Adrenal gland (tissue), 5 donors: ENCODE measurements around the gene DYNC1LI1.

Experiments used
- POLR2A ChIP-seq, 2 donors: fragments of 450-650 bp; IDR thresholded peaks; one replicate each; pipeline ENCODE4 v1.6.1; 2017; ENCODE audit warnings: antibody characterized with exemption in 2 of 2, mild to moderate bottlenecking in 2 of 2, moderate library complexity in 1 of 2
- TF ChIP-seq, protein P1 (sequence below), 6 experiments: fragments of 450-650 bp in 4 of 6; fragments of 200-600 bp in 2 of 6; sonication (generic) in 1 of 6; IDR thresholded peaks; 1 replicate in 5 of 6; 2 replicates in 1 of 6; pipeline versions ENCODE4 v1.5.1 to v1.8.0; 2016 to 2021; ENCODE audit warnings: antibody characterized with exemption in 6 of 6, mild to moderate bottlenecking in 2 of 6, moderate library complexity in 1 of 6
- donor health status: DM: no; HTN: no; CAD: no.

DNA sequence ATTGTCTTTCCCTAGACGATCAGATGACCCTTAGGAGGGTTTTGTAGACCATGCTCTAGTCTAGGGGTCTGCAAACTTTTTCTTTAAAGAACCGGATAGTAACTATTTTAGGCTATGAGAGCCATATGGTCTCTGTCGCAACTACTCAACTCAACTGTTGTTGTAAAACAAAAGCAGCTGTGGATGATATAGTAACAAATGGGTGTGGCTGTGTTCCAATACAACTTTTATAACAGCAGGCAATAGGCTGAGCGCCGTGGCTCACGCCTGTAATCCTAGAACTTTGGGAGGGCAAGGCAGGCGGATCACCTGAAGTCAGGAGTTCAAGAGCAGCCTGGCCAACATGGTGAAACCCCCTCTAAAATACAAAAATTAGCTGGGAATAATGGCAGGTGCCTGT, 61.9 kb downstream of the DYNC1LI1 start:
- TF ChIP-seq, protein P1, sequence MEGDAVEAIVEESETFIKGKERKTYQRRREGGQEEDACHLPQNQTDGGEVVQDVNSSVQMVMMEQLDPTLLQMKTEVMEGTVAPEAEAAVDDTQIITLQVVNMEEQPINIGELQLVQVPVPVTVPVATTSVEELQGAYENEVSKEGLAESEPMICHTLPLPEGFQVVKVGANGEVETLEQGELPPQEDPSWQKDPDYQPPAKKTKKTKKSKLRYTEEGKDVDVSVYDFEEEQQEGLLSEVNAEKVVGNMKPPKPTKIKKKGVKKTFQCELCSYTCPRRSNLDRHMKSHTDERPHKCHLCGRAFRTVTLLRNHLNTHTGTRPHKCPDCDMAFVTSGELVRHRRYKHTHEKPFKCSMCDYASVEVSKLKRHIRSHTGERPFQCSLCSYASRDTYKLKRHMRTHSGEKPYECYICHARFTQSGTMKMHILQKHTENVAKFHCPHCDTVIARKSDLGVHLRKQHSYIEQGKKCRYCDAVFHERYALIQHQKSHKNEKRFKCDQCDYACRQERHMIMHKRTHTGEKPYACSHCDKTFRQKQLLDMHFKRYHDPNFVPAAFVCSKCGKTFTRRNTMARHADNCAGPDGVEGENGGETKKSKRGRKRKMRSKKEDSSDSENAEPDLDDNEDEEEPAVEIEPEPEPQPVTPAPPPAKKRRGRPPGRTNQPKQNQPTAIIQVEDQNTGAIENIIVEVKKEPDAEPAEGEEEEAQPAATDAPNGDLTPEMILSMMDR (IDR thresholded peaks at IDR 0.05): no peak
- TF ChIP-seq POLR2A (IDR thresholded peaks at IDR 0.05): no peak
